CD4-positive, alpha-beta T cell treated with Interleukin-4 for 4 hours (primary cell): ENCODE data around the gene TAS2R41.
A peak's percentile ranks its signal among the peaks of the same experiment; 100 is the strongest.
"Not testable (repeated sequence)": the region's sequence is repeated elsewhere in the genome, so short reads cannot be mapped to it uniquely, and the experiment has no call there.

Source experiments
- DNase-seq: peaks from one replicate; pipeline ENCODE4 v3.0.0-alpha.2; 2020

TAS2R41 gene

DNA sequence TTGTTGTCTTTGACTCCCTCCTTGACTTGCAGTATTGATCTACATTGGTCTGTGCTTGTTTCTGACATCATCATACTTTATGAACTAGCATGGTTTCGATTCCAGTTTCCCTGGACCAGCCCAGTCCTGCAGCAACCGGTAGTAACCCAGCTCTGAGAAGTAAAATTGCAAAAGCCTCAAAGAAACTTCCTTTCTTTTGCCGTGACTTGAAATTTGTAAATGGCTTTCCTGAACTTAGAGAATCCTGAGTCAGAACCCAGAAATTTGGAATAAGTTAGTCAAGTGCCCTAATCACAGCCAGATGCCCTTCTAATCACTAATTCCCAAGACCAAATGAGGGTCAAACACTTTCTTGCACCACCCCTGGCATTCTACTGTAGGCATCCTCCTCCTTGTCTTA lies 19.4 kb upstream of the TAS2R41 start:
- no peak for DNase-seq

DNA sequence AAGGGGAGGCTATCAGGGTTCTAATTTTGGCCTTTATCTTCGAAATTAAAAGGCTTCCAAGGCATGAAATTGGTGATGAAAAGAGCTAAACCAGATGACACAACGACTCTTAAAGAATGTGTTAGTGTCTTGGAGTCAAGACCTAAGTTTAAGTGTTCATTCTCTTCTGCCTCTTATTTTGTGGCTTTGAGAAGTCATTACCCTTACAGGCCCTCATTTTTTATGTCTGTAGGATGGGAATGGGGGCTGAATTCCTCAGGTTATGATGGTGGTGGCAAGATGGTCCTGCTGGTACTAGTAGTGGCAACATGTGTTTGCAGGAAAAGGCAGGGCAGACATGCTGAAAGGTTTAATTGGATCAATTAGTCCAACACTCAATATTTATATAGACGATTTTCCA lies 19.0 kb upstream of the TAS2R41 start:
- DNase-seq: no peak

GRCh38 chr7:143459359-143459758 lies 18.3 kb upstream of the TAS2R41 start:
- DNase-seq: no peak

- DNase-seq: no peak
Measured at GRCh38 chr7:143460271-143460979, 17.2 kb upstream of the TAS2R41 start.

DNA sequence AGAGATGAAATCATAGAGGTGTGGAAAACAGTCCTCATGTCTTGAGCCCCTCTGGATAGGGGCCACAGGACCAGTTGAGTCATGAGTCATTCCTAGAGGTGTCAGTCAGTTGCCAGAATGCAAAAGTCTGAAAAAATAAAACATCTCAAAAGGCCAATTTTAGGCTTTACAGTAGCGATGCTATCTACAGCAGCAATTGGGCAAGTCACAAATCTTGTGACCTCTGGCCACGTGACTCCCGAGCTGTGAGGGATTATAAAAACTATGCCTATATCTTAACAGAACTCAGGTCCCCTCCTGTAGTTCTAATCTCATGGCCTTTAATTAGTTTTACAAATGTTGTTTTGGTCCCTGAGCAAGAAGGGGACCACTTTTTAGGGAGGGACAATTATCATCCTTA lies 15.6 kb upstream of the TAS2R41 start:
- no peak for DNase-seq

DNA sequence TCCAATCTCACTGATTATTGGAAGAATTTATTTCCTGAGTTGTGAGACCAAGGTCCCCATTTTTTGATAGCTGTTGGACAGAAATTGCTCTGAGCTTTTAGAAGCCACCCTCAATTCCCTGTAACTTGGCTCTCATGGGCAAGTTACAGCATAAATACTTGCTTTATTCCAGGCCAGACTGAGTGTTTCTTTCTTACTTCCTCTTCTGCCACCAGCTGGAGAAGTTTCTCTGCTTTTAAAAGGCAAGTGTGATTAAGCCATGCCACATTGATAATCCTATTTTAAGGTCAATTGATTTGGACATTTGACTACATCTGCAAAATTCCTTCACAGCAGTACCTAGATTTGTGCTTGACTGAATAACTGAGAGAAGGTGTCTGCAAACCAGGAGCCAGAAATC lies 14.1 kb upstream of the TAS2R41 start:
- no peak for DNase-seq

- DNase-seq: no peak
Measured at GRCh38 chr7:143463957-143464356, 13.7 kb upstream of the TAS2R41 start.

GRCh38 chr7:143467724-143468123 lies 9.9 kb upstream of the TAS2R41 start:
- DNase-seq: no peak

DNA sequence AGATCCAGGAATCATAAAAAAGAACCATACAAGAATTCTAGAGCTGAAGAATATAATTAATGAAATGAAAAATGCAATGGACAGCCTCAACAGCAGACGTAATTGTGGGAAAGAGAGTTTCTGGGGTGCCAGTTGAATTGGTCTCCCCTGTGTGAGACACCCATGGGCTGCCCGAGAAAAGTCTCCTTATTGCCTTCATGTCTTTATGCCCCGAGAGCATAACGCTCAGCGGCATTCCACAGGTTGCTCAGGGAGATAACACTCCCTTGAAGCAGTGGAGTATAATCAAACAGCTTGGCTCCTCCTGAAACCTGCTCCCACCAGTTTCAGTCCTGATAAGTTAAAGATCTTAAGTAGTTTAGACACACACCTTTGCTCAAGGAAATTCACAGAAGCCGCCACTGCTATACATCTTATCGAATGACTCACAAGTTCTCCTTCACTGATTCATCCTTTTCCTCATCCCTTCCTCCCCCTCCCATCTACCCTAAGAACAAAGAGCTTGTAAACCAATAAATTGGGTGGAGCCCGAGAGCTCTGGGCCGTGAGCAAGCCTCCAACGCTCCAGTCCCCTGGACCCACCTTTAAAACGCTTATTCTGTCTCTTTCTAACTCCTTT lies 5.5 kb upstream of the TAS2R41 start:
- DNase-seq: not testable (repeated sequence)

DNA sequence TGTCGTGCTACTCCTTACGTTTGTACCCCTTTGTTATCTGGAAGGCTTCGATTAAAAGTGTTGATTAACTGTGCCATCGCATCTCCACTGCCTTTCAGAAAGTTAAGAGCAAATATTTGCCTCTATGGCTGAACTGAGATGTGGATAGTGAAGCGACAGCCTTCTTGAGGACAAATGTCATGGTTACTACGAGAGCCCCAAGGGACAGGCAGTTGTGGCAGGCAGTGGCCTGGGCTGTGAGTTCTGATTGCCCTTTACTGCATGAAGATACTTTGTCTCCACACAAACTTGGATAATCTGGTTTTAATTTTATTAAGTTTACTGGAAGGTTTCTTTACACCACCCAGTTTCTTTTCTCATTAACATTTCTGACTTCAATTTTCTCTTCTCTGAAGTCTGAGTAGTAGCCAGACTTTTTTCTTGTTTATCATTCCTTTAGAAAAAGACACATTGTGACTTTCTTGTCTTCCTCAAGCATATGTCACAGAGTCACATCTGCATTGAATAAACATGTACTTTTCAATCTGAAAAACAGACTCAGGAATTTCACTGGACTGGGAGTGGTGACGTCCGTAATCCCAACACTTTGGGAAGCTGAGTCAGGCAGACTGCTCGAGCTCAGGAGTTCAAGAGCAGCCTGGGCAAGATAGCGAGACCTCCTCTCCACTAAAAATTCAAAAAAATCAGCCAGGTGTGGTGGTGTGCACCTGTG lies 1.5 kb downstream of the TAS2R41 start:
- DNase-seq: no peak

DNA sequence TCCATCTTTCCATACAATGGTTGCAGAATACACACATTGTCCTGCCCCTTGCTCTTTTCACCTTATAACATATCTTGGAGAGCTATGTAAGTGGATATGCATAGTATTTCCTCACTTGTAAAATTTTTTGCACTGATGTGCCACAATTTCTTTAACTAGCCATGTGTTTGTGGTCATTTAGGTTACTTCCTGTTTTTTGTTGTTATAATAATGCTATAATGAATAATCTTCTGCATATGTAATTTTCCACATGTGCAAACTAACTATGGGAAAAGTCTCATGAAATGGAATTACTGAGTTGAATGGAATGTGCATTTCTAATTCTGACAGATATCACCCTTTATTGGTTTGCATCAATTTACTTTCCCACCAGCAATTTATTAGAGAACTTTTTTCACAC lies 2.8 kb downstream of the TAS2R41 start:
- DNase-seq: no peak

DNA sequence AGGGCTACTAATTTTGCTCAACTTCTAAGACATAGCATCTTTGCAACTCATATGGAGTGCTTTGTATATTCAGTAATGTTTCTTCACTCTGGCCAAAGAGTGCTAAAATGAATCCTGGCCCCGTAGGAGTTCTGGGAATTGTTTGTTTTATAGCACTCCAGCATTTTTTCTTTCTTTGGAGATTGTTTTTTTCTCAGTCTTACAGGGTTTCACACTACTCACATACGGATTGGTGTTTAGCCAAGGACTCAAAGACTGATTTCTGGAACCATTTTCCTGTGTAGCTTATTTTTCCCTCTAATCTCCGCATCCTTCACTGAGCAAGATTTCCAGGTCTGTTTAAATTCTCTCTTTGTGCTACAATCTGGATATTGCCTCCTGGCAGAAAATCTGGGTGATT lies 6.4 kb downstream of the TAS2R41 start:
- no peak for DNase-seq

GRCh38 chr7:143485094-143485493 lies 7.4 kb downstream of the TAS2R41 start:
- no peak for DNase-seq

DNA sequence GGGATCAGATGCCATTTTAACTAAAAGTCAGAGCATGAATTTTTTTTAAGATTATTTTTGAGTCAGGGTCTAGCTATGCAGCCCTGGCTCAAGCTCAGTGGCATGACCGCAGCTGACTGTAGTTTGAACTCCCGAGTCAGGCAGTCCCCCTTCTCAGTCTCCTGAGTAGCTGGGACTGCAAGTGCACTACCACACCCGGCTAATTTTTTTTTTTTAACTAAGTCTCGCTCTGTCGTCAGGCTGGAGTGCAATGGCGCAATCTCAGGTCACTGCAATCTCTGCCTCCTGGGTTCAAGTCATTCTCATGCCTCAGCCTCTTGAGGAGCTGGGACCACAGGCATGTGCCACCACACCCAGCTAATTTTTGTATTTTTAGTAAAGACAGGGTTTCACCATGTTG lies 7.8 kb downstream of the TAS2R41 start:
- no peak for DNase-seq

DNA sequence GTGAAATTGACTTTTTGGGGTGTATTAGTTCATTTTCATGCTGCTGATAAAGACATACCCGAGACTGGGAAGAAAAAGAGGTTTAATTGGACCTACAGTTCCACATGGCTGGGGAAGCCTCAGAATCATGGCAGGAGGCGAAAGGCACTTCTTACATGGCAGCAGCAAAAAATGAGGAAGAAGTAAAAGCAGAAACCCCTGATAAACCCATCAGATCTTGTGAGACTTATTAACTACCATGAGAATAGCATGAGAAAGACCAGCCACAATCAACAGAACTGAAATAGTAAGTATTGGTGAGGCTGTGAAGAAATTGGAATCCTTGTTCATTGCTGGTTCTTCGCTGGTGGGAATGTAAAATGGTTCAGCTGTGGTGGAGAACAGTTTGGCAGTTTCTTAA lies 8.6 kb downstream of the TAS2R41 start:
- DNase-seq: not testable (repeated sequence)

GRCh38 chr7:143487061-143487460 lies 9.4 kb downstream of the TAS2R41 start:
- DNase-seq: no peak

- no peak for DNase-seq
Measured at GRCh38 chr7:143487566-143487965, 9.9 kb downstream of the TAS2R41 start.

DNA sequence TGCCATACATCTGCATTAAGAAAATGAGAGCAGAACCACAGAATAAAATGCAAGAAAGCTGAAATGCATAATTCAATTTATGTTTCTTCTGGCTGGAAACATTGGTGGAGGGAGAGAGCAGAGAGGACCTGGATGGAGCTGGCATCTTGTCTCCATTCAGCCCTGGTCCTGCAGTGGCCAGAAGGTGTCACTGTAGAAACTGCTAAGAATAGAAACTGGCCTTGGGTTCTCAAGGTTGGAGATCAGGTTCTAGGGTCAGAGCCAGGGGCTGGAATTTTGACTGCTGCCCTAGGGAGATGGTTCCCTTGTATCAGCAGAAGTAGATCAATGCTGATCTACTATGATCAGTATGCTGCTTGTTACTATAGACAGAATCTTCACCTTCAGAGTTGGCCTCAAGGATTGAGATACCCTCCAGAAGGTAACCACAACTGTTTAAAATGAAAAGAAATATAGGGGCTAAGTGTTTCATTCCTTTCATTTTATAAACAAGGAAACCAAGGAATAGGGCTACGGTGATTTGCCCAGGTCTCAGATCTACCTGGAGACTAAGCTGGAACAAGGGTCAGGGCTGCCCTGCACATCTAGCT lies 13.1 kb downstream of the TAS2R41 start:
- no peak for DNase-seq

- DNase-seq: peak; percentile 29
Measured at GRCh38 chr7:143492043-143492471, 14.4 kb downstream of the TAS2R41 start.

- no peak for DNase-seq
Measured at GRCh38 chr7:143492799-143493739, 15.4 kb downstream of the TAS2R41 start.

GRCh38 chr7:143493751-143494150 lies 16.1 kb downstream of the TAS2R41 start:
- no peak for DNase-seq

- DNase-seq: no peak
Measured at GRCh38 chr7:143494622-143495021, 16.9 kb downstream of the TAS2R41 start.

DNA sequence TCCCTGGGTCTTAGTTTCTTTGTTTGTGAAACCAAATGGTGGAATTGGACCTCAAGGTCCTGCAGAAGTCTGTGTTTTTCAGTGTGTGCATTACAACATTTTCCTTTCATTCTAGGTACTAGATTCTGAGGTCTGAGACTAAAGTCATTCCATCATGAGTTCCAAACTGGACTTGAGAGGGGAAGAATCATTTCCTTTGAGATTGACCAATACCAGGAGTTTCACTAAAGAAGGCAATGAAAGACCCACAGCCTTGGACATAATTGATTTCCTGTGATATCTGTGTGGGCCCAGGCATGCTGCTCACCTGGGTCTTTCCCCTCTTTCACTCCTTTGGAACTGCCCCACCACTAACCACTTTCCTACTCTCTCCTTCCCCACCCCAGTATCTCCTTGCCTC lies 18.2 kb downstream of the TAS2R41 start:
- DNase-seq: no peak
